HUES6 (cell line): ENCODE results near the gene CACNG3.

Source experiments
- H3K27ac ChIP-seq: 2 replicates; pipeline ENCODE4 v1.7.0; 2013; ENCODE audit warnings: low read depth, mild to moderate bottlenecking, low read length, inconsistent platforms
- H3K27me3 ChIP-seq: 2 replicates; pipeline ENCODE4 v1.6.1; 2013; ENCODE audit warnings: low read length; ENCODE audit not compliant: control insufficient read depth, insufficient read depth
- H3K36me3 ChIP-seq: 2 replicates; pipeline ENCODE4 v1.6.1; 2013; ENCODE audit warnings: low read length; ENCODE audit not compliant: control insufficient read depth, insufficient read depth
- H3K4me1 ChIP-seq: 2 replicates; pipeline ENCODE4 v1.6.1; 2013; ENCODE audit warnings: low read length; ENCODE audit not compliant: control insufficient read depth, insufficient read depth
- H3K4me3 ChIP-seq: 2 replicates; pipeline ENCODE4 v1.5.1; 2013; ENCODE audit warnings: low read depth, low read length
- H3K9ac ChIP-seq: one replicate; pipeline ENCODE4 v1.6.1; 2013; ENCODE audit warnings: mild to moderate bottlenecking, low read length
- H3K9me3 ChIP-seq: 2 replicates; pipeline ENCODE4 v1.6.1; 2013; ENCODE audit warnings: low read depth, low read length; ENCODE audit not compliant: control insufficient read depth, insufficient read depth

CACNG3 gene

GRCh38 chr16:24302636-24303035 lies 46.5 kb downstream of the CACNG3 start:
- Histone ChIP-seq H3K27ac (no peak overlapping the region), H3K27me3 (peaks cover 4% of the 10 kb centered on the region; the same call in 1 of the 2 replicates), H3K4me3 (no peak overlapping the region), H3K36me3 (no peaks in the 10 kb centered on the region), H3K4me1 (no peaks in the 10 kb centered on the region), H3K9ac (no peak overlapping the region), H3K9me3 (peaks cover 5% of the 10 kb centered on the region; the same call in 1 of the 2 replicates)

- no peak overlapping the region for H3K27ac ChIP-seq
- peaks cover 4% of the 10 kb centered on the region; the same call in 1 of the 2 replicates for H3K27me3 ChIP-seq
- no peaks in the 10 kb centered on the region for H3K36me3 ChIP-seq
- no peak overlapping the region for H3K9ac ChIP-seq
- no peaks in the 10 kb centered on the region for H3K9me3 ChIP-seq
- no peak overlapping the region for H3K4me3 ChIP-seq
- H3K4me1 ChIP-seq = no peaks in the 10 kb centered on the region
Observed at GRCh38 chr16:24308200-24308599, 52.1 kb downstream of the CACNG3 start.

- no peak overlapping the region for H3K27ac ChIP-seq
- no peak overlapping the region for H3K9ac ChIP-seq
- H3K27me3 ChIP-seq = peaks cover 7% of the 10 kb centered on the region; the same call in 1 of the 2 replicates
- H3K9me3 ChIP-seq = no peaks in the 10 kb centered on the region
- H3K4me1 ChIP-seq = no peaks in the 10 kb centered on the region
- no peaks in the 10 kb centered on the region for H3K36me3 ChIP-seq
- H3K4me3 ChIP-seq = no peak overlapping the region
Observed at GRCh38 chr16:24309258-24310142, 53.4 kb downstream of the CACNG3 start.

- Histone ChIP-seq H3K9me3 (no peaks in the 10 kb centered on the region), H3K9ac (no peak overlapping the region), H3K4me1 (peaks cover 10% of the 10 kb centered on the region), H3K27ac (no peak overlapping the region), H3K4me3 (no peak overlapping the region), H3K27me3 (0 out of 2 replicates have a peak, but pooled peaks cover 7% of the 10 kb centered on the region), H3K36me3 (no peaks in the 10 kb centered on the region)
Observed at GRCh38 chr16:24315343-24315742, 59.2 kb downstream of the CACNG3 start.

GRCh38 chr16:24318680-24319079 lies 62.5 kb downstream of the CACNG3 start:
- no peak overlapping the region for H3K27ac ChIP-seq
- H3K36me3 ChIP-seq = no peaks in the 10 kb centered on the region
- no peak overlapping the region for H3K4me3 ChIP-seq
- H3K27me3 ChIP-seq = 0 out of 2 replicates have a peak, but pooled peaks cover 7% of the 10 kb centered on the region
- no peak overlapping the region for H3K9ac ChIP-seq
- H3K9me3 ChIP-seq = no peaks in the 10 kb centered on the region
- H3K4me1 ChIP-seq = peaks cover 14% of the 10 kb centered on the region

DNA sequence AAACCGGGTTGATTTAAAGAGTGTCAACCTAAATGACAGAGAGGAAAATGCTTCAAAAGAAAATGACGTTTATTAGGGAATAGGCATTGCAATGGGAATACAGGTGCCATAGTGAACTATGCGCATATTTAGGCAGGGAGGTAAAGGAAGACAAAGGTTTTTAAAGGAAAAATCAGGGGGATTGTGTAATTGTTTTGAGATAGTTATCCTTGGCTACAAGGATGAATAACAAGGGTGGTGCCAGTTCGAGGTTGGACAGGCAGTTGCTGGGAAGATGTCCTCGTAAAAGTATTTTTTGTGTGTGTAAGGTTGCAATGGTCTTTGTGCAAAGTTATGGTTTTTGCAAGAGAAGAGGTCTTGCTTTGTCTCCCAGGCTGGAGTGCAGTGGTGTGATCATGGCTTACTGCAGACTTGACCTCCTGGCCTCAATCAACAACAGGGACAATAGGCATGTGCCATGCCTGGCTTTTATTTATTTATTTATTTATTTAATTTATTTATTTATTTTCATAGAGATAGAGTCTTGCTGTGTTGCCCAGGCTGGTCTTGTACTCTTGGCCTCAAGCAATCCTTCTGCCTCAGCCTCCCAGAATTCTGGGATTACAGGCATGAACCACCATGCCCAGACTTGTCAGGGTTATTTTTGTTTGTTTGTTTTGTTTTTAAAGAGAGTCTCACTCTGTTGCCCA lies 63.1 kb downstream of the CACNG3 start:
- H3K9ac ChIP-seq = no peak overlapping the region
- H3K4me3 ChIP-seq = no peak overlapping the region
- H3K36me3 ChIP-seq = no peaks in the 10 kb centered on the region
- H3K27me3 ChIP-seq = 0 out of 2 replicates have a peak, but pooled peaks cover 7% of the 10 kb centered on the region
- H3K4me1 ChIP-seq = peaks cover 14% of the 10 kb centered on the region
- H3K27ac ChIP-seq = no peak overlapping the region
- H3K9me3 ChIP-seq = no peaks in the 10 kb centered on the region

DNA sequence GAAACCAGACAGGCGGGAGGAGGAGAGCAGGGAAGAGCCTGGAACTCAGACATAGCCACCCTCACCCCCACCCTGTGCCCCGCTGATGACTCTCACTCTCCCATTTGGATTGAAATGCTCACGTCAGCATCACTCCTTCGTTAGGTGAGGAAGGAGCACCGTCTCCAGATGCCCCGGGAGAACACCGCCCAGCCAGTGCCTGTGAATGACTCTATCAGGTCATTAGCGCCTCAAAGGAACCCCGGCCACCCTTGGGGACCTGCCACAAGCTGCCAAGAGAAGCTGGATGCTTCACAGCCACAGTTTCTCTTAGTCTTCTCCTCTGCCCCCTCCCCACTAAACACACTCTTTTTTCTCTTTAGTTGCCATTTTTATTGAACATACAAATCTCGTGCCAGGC lies 66.0 kb downstream of the CACNG3 start:
- H3K9ac ChIP-seq = no peak overlapping the region
- H3K27ac ChIP-seq = no peak overlapping the region
- no peak overlapping the region for H3K4me3 ChIP-seq
- 0 out of 2 replicates have a peak, but pooled peaks cover 4% of the 10 kb centered on the region for H3K27me3 ChIP-seq
- H3K9me3 ChIP-seq = no peaks in the 10 kb centered on the region
- peaks cover 14% of the 10 kb centered on the region for H3K4me1 ChIP-seq
- H3K36me3 ChIP-seq = no peaks in the 10 kb centered on the region

- Histone ChIP-seq H3K36me3 (no peaks in the 10 kb centered on the region), H3K4me3 (no peak overlapping the region), H3K4me1 (0 out of 2 replicates have a peak, but pooled peaks cover 4% of the 10 kb centered on the region), H3K27me3 (0 out of 2 replicates have a peak, but pooled peaks cover 4% of the 10 kb centered on the region), H3K9me3 (no peaks in the 10 kb centered on the region), H3K9ac (no peak overlapping the region), H3K27ac (no peak overlapping the region)
Observed at GRCh38 chr16:24324421-24324820, 68.3 kb downstream of the CACNG3 start.

GRCh38 chr16:24328835-24329452 lies 72.8 kb downstream of the CACNG3 start:
- no peaks in the 10 kb centered on the region for H3K4me1 ChIP-seq
- H3K36me3 ChIP-seq = no peaks in the 10 kb centered on the region
- H3K4me3 ChIP-seq = no peak overlapping the region
- no peaks in the 10 kb centered on the region for H3K9me3 ChIP-seq
- 0 out of 2 replicates have a peak, but pooled peaks cover 4% of the 10 kb centered on the region for H3K27me3 ChIP-seq
- no peak overlapping the region for H3K9ac ChIP-seq
- H3K27ac ChIP-seq = no peak overlapping the region

DNA sequence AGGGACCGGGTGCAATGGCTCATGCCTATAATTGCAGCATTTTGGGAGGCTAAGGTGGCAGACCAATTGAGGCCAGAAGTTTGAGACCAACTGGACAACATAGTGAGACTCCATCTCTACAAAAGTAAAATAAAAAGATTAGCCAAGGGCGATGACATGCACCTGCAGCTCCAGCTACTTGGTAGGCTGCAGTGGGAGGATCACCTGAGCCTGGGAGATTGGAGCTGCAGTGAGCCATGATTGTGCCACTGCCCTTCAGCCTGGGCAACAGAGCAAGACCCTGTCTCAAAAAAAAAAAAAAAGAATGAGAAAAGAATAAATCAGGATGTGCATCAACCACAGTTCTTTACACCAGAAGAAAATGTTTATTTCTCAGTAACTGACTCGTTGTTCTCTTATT lies 76.0 kb downstream of the CACNG3 start:
- Histone ChIP-seq H3K27ac (no peak overlapping the region), H3K9me3 (no peaks in the 10 kb centered on the region; the same call in 1 of the 2 replicates), H3K4me3 (no peak overlapping the region), H3K9ac (no peak overlapping the region), H3K27me3 (no peaks in the 10 kb centered on the region), H3K36me3 (no peaks in the 10 kb centered on the region), H3K4me1 (no peaks in the 10 kb centered on the region)
